Small intestine (tissue), 7 donors: ENCODE data around the gene ACSS2. TPM values are rescaled to one million over a fixed set of nuclear protein-coding genes. Genes with fewer than 3 reads are reported as not detected.
"Not testable (repeated sequence)": the region's sequence is repeated elsewhere in the genome, so short reads cannot be mapped to it uniquely, and the experiment has no call there.

ENCODE experiments used
- DNase-seq, 2 donors: peaks; one replicate each; pipeline versions ENCODE4 v3.0.0 to v3.0.0-alpha.2; 2013
- FAIRE-seq: peaks from 2 replicates; lab custom pipeline; 2012; peaks lifted over from hg19 to GRCh38; lab: Jason Lieb, UNC
- H3K27ac ChIP-seq, 3 donors: one replicate each; pipeline ENCODE4 v1.5.1; 2013; ENCODE audit warnings: low read length in 2 of 3, mild to moderate bottlenecking in 2 of 3, control low read depth in 1 of 3, inconsistent platforms in 1 of 3, low read depth in 1 of 3, moderate library complexity in 1 of 3
- H3K27me3 ChIP-seq, 3 donors: one replicate each; pipeline ENCODE4 v1.6.1; 2013; ENCODE audit warnings: low read length in 3 of 3, inconsistent platforms in 1 of 3; ENCODE audit not compliant: control insufficient read depth in 3 of 3, insufficient read depth in 3 of 3
- H3K36me3 ChIP-seq, 3 donors: one replicate each; pipeline ENCODE4 v1.6.1; 2013; ENCODE audit warnings: low read length in 3 of 3, inconsistent platforms in 1 of 3, low read depth in 1 of 3, mild to moderate bottlenecking in 1 of 3, moderate library complexity in 1 of 3; ENCODE audit not compliant: control insufficient read depth in 3 of 3, insufficient read depth in 2 of 3
- H3K4me1 ChIP-seq, 3 donors: one replicate each; pipeline ENCODE4 v1.6.1; 2013; ENCODE audit warnings: low read length in 2 of 3, inconsistent platforms in 1 of 3, low read depth in 1 of 3, mild to moderate bottlenecking in 1 of 3, moderate library complexity in 1 of 3; ENCODE audit not compliant: control insufficient read depth in 3 of 3, insufficient read depth in 2 of 3
- H3K4me3 ChIP-seq, 3 donors: one replicate each; pipeline ENCODE4 v1.5.1; 2013; ENCODE audit warnings: low read length in 3 of 3, control low read depth in 1 of 3, inconsistent platforms in 1 of 3, low read depth in 1 of 3, mild to moderate bottlenecking in 1 of 3, moderate library complexity in 1 of 3
- H3K9me3 ChIP-seq, 2 donors: one replicate each; pipeline ENCODE4 v1.6.1; 2013; ENCODE audit warnings: low read depth in 1 of 2, low read length in 1 of 2; ENCODE audit not compliant: control insufficient read depth in 2 of 2, insufficient read depth in 1 of 2
- WGBS, 3 donors: extraction: QIAGEN DNeasy Blood & Tissue Kit; methylation state at CpG; one replicate each; pipeline ENCODE4 v1.1.7; 2013; 5-methylcytosine and 5-hydroxymethylcytosine counted together
- polyA plus RNA-seq, 4 donors: library from polyadenylated mRNA; stranded (reverse) in 3 of 4; unstranded in 1 of 4; fragments of 200-250 nt in 3 of 4; fragments of 120-200 nt in 1 of 4; gene quantifications; one replicate each; pipeline versions ENCODE4 v1.2.1 to v1.2.3, GENCODE V29; 2013
- donor health status: healthy with polysubstance abuse.
- donor health status: control.
- donor health status: control.
- donor health status: Bipolar disorder and iron deficiency.
- donor health status: healthy.

Gene ACSS2
- polyA plus RNA-seq, 4 donors: 37.0 to 295 (median 161) TPM

GRCh38 chr20:34888468-34888867, 12.1 kb downstream of the ACSS2 start:
- Histone ChIP-seq H3K4me1 (peaks cover 0 to 13% (median 3%) of the 10 kb centered on the region in 3 donors), H3K9me3 (no peaks in the 10 kb centered on the region), H3K27me3 (no peaks in the 10 kb centered on the region), H3K36me3 (peaks cover 2 to 10% (median 3%) of the 10 kb centered on the region in 3 donors), H3K4me3 (no peak overlapping the region), H3K27ac (no peak overlapping the region)
- no peak for FAIRE-seq
- WGBS, 3 donors: 73 to 88% (median 85%) methylated on average over 1 of the region's 1 CpG
- no peak for DNase-seq

GRCh38 chr20:34891166-34892062, 15.0 kb downstream of the ACSS2 start:
- FAIRE-seq (no peak), DNase-seq (no peak)
- H3K27ac ChIP-seq: peak overlapping the region in 1 of 3 donors; percentile 62
- no peaks in the 10 kb centered on the region for H3K9me3 ChIP-seq
- no peaks in the 10 kb centered on the region for H3K27me3 ChIP-seq
- WGBS, 3 donors: 58 to 73% (median 65%) methylated on average over 2 of the region's 2 CpGs
- H3K4me3 ChIP-seq: no peak overlapping the region
- H3K36me3 ChIP-seq: no peaks in the 10 kb centered on the region
- peaks cover 0 to 13% (median 11%) of the 10 kb centered on the region in 3 donors for H3K4me1 ChIP-seq

- H3K27ac ChIP-seq: no peak overlapping the region
- no peaks in the 10 kb centered on the region for H3K36me3 ChIP-seq
- H3K9me3 ChIP-seq: no peaks in the 10 kb centered on the region
- 94 to 98% (median 96%) methylated on average over 2 of the region's 2 CpGs for WGBS, 3 donors
- H3K27me3 ChIP-seq: no peaks in the 10 kb centered on the region
- peaks cover 0 to 13% (median 11%) of the 10 kb centered on the region in 3 donors for H3K4me1 ChIP-seq
- no peak overlapping the region for H3K4me3 ChIP-seq
- DNase-seq (no peak), FAIRE-seq (no peak)
Observed at GRCh38 chr20:34892671-34893070, 16.3 kb downstream of the ACSS2 start.

- WGBS, 3 donors: 8 to 28% (median 8%) methylated on average over 1 of the region's 1 CpG
- Histone ChIP-seq H3K4me3 (no peak overlapping the region), H3K36me3 (no peaks in the 10 kb centered on the region), H3K4me1 (peaks cover 0 to 13% (median 11%) of the 10 kb centered on the region in 3 donors), H3K27me3 (no peaks in the 10 kb centered on the region), H3K27ac (no peak overlapping the region), H3K9me3 (no peaks in the 10 kb centered on the region)
- FAIRE-seq (no peak), DNase-seq (no peak)
Observed at GRCh38 chr20:34894723-34895122, 18.3 kb downstream of the ACSS2 start.

GRCh38 chr20:34895465-34895864, 19.1 kb downstream of the ACSS2 start:
- H3K9me3 ChIP-seq: no peaks in the 10 kb centered on the region
- FAIRE-seq: no peak
- no peak overlapping the region for H3K27ac ChIP-seq
- H3K27me3 ChIP-seq: no peaks in the 10 kb centered on the region
- peaks cover 0 to 12% (median 11%) of the 10 kb centered on the region in 3 donors for H3K4me1 ChIP-seq
- no peak overlapping the region for H3K4me3 ChIP-seq
- DNase-seq: peak in 1 of 2 donors; percentile 27
- no peaks in the 10 kb centered on the region for H3K36me3 ChIP-seq
- 21 to 56% (median 36%) methylated on average over 3 of the region's 3 CpGs for WGBS, 3 donors

- Histone ChIP-seq H3K4me1 (peaks cover 0 to 11% (median 5%) of the 10 kb centered on the region in 3 donors), H3K4me3 (no peak overlapping the region), H3K9me3 (no peaks in the 10 kb centered on the region), H3K36me3 (peaks cover 0 to under 1% (median 0%) of the 10 kb centered on the region in 3 donors), H3K27me3 (no peaks in the 10 kb centered on the region), H3K27ac (peak overlapping the region in 1 of 3 donors; percentile 65)
- FAIRE-seq (no peak), DNase-seq (no peak)
- WGBS, 3 donors: 14 to 55% (median 23%) methylated on average over 1 of the region's 1 CpG
Observed at GRCh38 chr20:34896086-34896621, 19.7 kb downstream of the ACSS2 start.

GRCh38 chr20:34898129-34898528, 21.7 kb downstream of the ACSS2 start:
- 65 to 84% methylated on average over 2 of the region's 3 CpGs; no CpG with 5 or more reads in 1 of the 3 donors for WGBS, 3 donors
- not testable (repeated sequence) for FAIRE-seq, H3K4me1 ChIP-seq

GRCh38 chr20:34898731-34899130, 22.3 kb downstream of the ACSS2 start:
- H3K36me3 ChIP-seq, H3K4me1 ChIP-seq, H3K9me3 ChIP-seq, H3K27ac ChIP-seq, H3K4me3 ChIP-seq, DNase-seq, H3K27me3 ChIP-seq, FAIRE-seq: not testable (repeated sequence)
- WGBS, 3 donors: 87 to 92% (median 91%) methylated on average over 15 to 26 of the region's 26 CpGs

More at GRCh38 chr20:34898129-34898528, 21.7 kb downstream of the ACSS2 start:
- H3K4me3 ChIP-seq, H3K9me3 ChIP-seq, DNase-seq, H3K27me3 ChIP-seq, H3K27ac ChIP-seq, H3K36me3 ChIP-seq: not testable (repeated sequence)
